Uterus (tissue), 2 donors: ENCODE results near the gene TGIF1.

Source experiments
- POLR2A ChIP-seq, 2 donors: fragments of 450-650 bp; IDR thresholded peaks; one replicate each; pipeline ENCODE4 v1.6.1; 2016; ENCODE audit warnings: antibody characterized with exemption in 2 of 2, mild to moderate bottlenecking in 1 of 2, moderate library complexity in 1 of 2
- TF ChIP-seq, protein P1 (sequence below), 4 experiments: fragments of 200-600 bp in 2 of 4; fragments of 450-650 bp in 2 of 4; sonication (generic) in 2 of 4; IDR thresholded peaks; one replicate each; pipeline ENCODE4 v1.5.1; 2016 to 2019; ENCODE audit warnings: antibody characterized with exemption in 4 of 4, mild to moderate bottlenecking in 2 of 4, moderate library complexity in 1 of 4

DNA sequence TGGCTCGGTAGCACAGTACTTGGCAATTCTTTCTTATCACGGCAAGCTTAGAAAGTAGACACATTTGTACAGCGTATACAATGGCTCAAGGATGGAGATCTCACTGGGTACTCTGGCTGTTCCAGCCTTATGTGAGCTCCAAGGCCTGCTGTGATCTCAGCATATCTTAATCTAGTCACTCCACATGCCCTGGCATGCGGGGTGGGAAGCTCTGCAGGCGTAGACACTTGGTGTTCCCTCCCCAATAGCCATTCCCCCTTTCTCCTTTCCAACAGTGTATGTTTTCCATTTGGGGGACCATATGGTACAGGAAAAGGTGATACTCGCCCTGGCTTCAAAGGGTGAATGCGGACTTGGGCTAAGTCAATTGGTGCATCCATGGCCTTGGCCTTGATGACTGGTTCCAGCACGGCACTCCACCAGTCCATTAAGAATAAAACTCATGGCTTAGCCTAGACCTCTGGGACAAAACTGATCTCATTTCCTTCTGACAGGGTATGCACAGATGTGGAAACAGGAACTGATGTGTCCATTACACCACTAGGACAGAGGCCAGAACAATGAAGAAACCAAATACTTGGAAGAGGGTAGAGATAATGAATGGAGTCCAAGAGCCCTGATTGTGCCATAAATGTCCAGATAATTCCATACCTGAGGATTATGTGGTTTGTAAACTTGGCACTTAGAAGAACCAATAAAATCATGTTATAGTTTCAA, 28.4 kb downstream of the TGIF1 start:
- TF ChIP-seq, protein P1, sequence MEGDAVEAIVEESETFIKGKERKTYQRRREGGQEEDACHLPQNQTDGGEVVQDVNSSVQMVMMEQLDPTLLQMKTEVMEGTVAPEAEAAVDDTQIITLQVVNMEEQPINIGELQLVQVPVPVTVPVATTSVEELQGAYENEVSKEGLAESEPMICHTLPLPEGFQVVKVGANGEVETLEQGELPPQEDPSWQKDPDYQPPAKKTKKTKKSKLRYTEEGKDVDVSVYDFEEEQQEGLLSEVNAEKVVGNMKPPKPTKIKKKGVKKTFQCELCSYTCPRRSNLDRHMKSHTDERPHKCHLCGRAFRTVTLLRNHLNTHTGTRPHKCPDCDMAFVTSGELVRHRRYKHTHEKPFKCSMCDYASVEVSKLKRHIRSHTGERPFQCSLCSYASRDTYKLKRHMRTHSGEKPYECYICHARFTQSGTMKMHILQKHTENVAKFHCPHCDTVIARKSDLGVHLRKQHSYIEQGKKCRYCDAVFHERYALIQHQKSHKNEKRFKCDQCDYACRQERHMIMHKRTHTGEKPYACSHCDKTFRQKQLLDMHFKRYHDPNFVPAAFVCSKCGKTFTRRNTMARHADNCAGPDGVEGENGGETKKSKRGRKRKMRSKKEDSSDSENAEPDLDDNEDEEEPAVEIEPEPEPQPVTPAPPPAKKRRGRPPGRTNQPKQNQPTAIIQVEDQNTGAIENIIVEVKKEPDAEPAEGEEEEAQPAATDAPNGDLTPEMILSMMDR (IDR thresholded peaks at IDR 0.05), result no peak
- no peak for TF ChIP-seq POLR2A (IDR thresholded peaks at IDR 0.05)
